Erythroblast (primary cell): ENCODE results near the gene CACNA1G.

ENCODE experiments used
- DNase-seq, 2 experiments: peaks; one replicate each; lab custom pipeline; 2025; lab: John Stamatoyannopoulos, UW
- GATA1 ChIP-seq: IDR thresholded peaks from 2 replicates; pipeline ENCODE4 v1.6.1; 2011; ENCODE audit warnings: low read depth, mild to moderate bottlenecking, control low read depth, low read length, moderate library complexity
- POLR2A ChIP-seq: IDR thresholded peaks from 2 replicates; pipeline ENCODE4 v1.6.1; 2011; ENCODE audit warnings: mild to moderate bottlenecking, low read length

Gene CACNA1G

GRCh38 chr17:50660042-50660886 is 99.7 kb downstream of the CACNA1G start:
- no peak for TF ChIP-seq GATA1
- TF ChIP-seq POLR2A = no peak
- DNase-seq = peak in 1 of 2 experiments; percentile 48

- no peak for DNase-seq
- TF ChIP-seq POLR2A (no peak), GATA1 (no peak)
Measured at GRCh38 chr17:50660887-50661345, 100.4 kb downstream of the CACNA1G start.

GRCh38 chr17:50661348-50661747 is 100.8 kb downstream of the CACNA1G start:
- no peak for TF ChIP-seq POLR2A
- no peak for TF ChIP-seq GATA1

GRCh38 chr17:50661795-50662391 is 101.4 kb downstream of the CACNA1G start:
- peak; percentile 15 for TF ChIP-seq POLR2A
- no peak for TF ChIP-seq GATA1
- peak; percentile 81 to 90 for DNase-seq

More at GRCh38 chr17:50661348-50661747, 100.8 kb downstream of the CACNA1G start:
- no peak for DNase-seq

GRCh38 chr17:50662632-50663225 is 102.2 kb downstream of the CACNA1G start:
- no peak for TF ChIP-seq GATA1
- no peak for TF ChIP-seq POLR2A
- DNase-seq = peak in 1 of 2 experiments; percentile 40

- DNase-seq = no peak
- TF ChIP-seq POLR2A (no peak), GATA1 (no peak)
Measured at GRCh38 chr17:50663812-50664374, 103.4 kb downstream of the CACNA1G start.

- TF ChIP-seq GATA1 = no peak
- no peak for TF ChIP-seq POLR2A
- DNase-seq = peak; percentile 32 to 33
Measured at GRCh38 chr17:50664788-50665458, 104.4 kb downstream of the CACNA1G start.

- DNase-seq = no peak
- TF ChIP-seq GATA1 (no peak), POLR2A (no peak)
Measured at GRCh38 chr17:50665838-50666237, 105.3 kb downstream of the CACNA1G start.

- no peak for DNase-seq
- TF ChIP-seq POLR2A (no peak), GATA1 (no peak)
Measured at GRCh38 chr17:50666316-50666715, 105.8 kb downstream of the CACNA1G start.

- no peak for DNase-seq
- TF ChIP-seq POLR2A = no peak
- no peak for TF ChIP-seq GATA1
Measured at GRCh38 chr17:50667259-50668024, 106.9 kb downstream of the CACNA1G start.

- no peak for TF ChIP-seq GATA1
- no peak for TF ChIP-seq POLR2A
- no peak for DNase-seq
Measured at GRCh38 chr17:50668025-50668837, 107.7 kb downstream of the CACNA1G start.
